Measurements from ENCODE around the gene RGS3.

RGS3 gene

GRCh38 chr9:113608082-113608685 lies 144.7 kb downstream of the RGS3 start:
- DNase-seq: no peak

GRCh38 chr9:113609562-113610318 lies 146.2 kb downstream of the RGS3 start:
- no peak for DNase-seq

GRCh38 chr9:113611461-113612215 lies 148.1 kb downstream of the RGS3 start:
- no peak for DNase-seq

GRCh38 chr9:113612216-113612747 lies 148.8 kb downstream of the RGS3 start:
- DNase-seq: no peak

GRCh38 chr9:113612828-113613227 lies 149.3 kb downstream of the RGS3 start:
- DNase-seq: no peak

- DNase-seq: no peak
These were observed 150.4 kb downstream of the RGS3 start for GRCh38 chr9:113613815-113614413.

- no peak for DNase-seq
These were observed 151.5 kb downstream of the RGS3 start for GRCh38 chr9:113614843-113615648.

- no peak for DNase-seq
These were observed 152.6 kb downstream of the RGS3 start for GRCh38 chr9:113616116-113616515.

- no peak for DNase-seq
These were observed 153.3 kb downstream of the RGS3 start for GRCh38 chr9:113616621-113617496.

GRCh38 chr9:113617550-113617949 lies 154.0 kb downstream of the RGS3 start:
- no peak for DNase-seq

- DNase-seq: no peak
These were observed 155.4 kb downstream of the RGS3 start for GRCh38 chr9:113618836-113619490.

GRCh38 chr9:113619491-113620376 lies 156.2 kb downstream of the RGS3 start:
- no peak for DNase-seq

GRCh38 chr9:113620377-113621161 lies 157.0 kb downstream of the RGS3 start:
- DNase-seq: no peak

GRCh38 chr9:113621309-113621791 lies 157.8 kb downstream of the RGS3 start:
- DNase-seq: no peak

- DNase-seq: no peak
These were observed 158.5 kb downstream of the RGS3 start for GRCh38 chr9:113621980-113622379.

- DNase-seq: peak; percentile 68
These were observed 159.3 kb downstream of the RGS3 start for GRCh38 chr9:113622600-113623400.

GRCh38 chr9:113623851-113624485 lies 160.4 kb downstream of the RGS3 start:
- no peak for DNase-seq
